Glutamatergic neuron (in vitro differentiated cells): ENCODE measurements around the gene HOXC12. TPM values are rescaled to one million over a fixed set of nuclear protein-coding genes. Genes with fewer than 3 reads are reported as not detected.

ENCODE experiments used
- DNase-seq: peaks from one replicate; pipeline ENCODE4 v3.0.0; 2022
- H3K27ac Mint-ChIP-seq: one replicate; pipeline ENCODE4 v1.8.0; 2020; ENCODE audit warnings: mild to moderate bottlenecking, mixed read lengths, inconsistent platforms; ENCODE audit not compliant: unreplicated experiment
- H3K27me3 Mint-ChIP-seq: one replicate; pipeline ENCODE4 v1.8.0; 2020; ENCODE audit warnings: mild to moderate bottlenecking, moderate library complexity, mixed read lengths, inconsistent platforms; ENCODE audit not compliant: unreplicated experiment
- H3K36me3 Mint-ChIP-seq: one replicate; pipeline ENCODE4 v1.8.0; 2020; ENCODE audit warnings: mild to moderate bottlenecking, mixed read lengths, inconsistent platforms; ENCODE audit not compliant: unreplicated experiment
- H3K4me1 Mint-ChIP-seq: one replicate; pipeline ENCODE4 v1.8.0; 2020; ENCODE audit warnings: mild to moderate bottlenecking, low read depth, mixed read lengths, inconsistent platforms; ENCODE audit not compliant: unreplicated experiment
- H3K4me3 Mint-ChIP-seq: one replicate; pipeline ENCODE4 v1.8.0; 2020; ENCODE audit warnings: mild to moderate bottlenecking, mixed read lengths, inconsistent platforms; ENCODE audit not compliant: unreplicated experiment
- H3K9me3 Mint-ChIP-seq: one replicate; pipeline ENCODE4 v1.8.0; 2020; ENCODE audit warnings: mild to moderate bottlenecking, moderate library complexity, mixed read lengths, inconsistent platforms; ENCODE audit not compliant: unreplicated experiment
- CTCF ChIP-seq: fragments of 200-600 bp; sonication (generic); IDR thresholded peaks from one replicate; pipeline ENCODE4 v1.5.0; 2021; ENCODE audit not compliant: partially characterized antibody, unreplicated experiment
- total RNA-seq: library from RNA; stranded (reverse); fragmentation: NEBNext Ultra II Directional; extraction: Animal tissue kit (Norgen Biotek cat#: 25700); gene quantifications from one replicate; pipeline ENCODE4 v1.2.1, GENCODE V29; 2021; ENCODE audit not compliant: unreplicated experiment

Gene HOXC12
- total RNA-seq, 1 donor from 2014 or later, result not detected

GRCh38 chr12:54001283-54002187 is 46.8 kb downstream of the HOXC12 start:
- no peak for DNase-seq
- H3K4me1 Mint-ChIP-seq, result no peaks in the 10 kb centered on the region
- peaks cover 10% of the 10 kb centered on the region for H3K9me3 Mint-ChIP-seq
- no peak for TF ChIP-seq CTCF
- H3K4me3 Mint-ChIP-seq, result no peak overlapping the region
- H3K36me3 Mint-ChIP-seq, result no peaks in the 10 kb centered on the region
- H3K27ac Mint-ChIP-seq, result no peak overlapping the region
- peaks cover 60% of the 10 kb centered on the region for H3K27me3 Mint-ChIP-seq

- Mint-ChIP-seq H3K36me3 (no peaks in the 10 kb centered on the region), H3K27ac (no peak overlapping the region), H3K4me3 (no peak overlapping the region), H3K4me1 (no peaks in the 10 kb centered on the region), H3K27me3 (peaks cover 56% of the 10 kb centered on the region), H3K9me3 (peaks cover 10% of the 10 kb centered on the region)
- DNase-seq, result no peak
- no peak for TF ChIP-seq CTCF
These were observed 47.7 kb downstream of the HOXC12 start for GRCh38 chr12:54002278-54002914.

- Mint-ChIP-seq H3K36me3 (no peaks in the 10 kb centered on the region), H3K4me3 (no peak overlapping the region), H3K9me3 (peaks cover 7% of the 10 kb centered on the region), H3K27ac (no peak overlapping the region), H3K4me1 (no peaks in the 10 kb centered on the region), H3K27me3 (peaks cover 55% of the 10 kb centered on the region)
- TF ChIP-seq CTCF, result no peak
- no peak for DNase-seq
These were observed 48.2 kb downstream of the HOXC12 start for GRCh38 chr12:54002915-54003389.

GRCh38 chr12:54003625-54004024 is 48.9 kb downstream of the HOXC12 start:
- H3K4me1 Mint-ChIP-seq, result no peaks in the 10 kb centered on the region

More at GRCh38 chr12:54003625-54004024, 48.9 kb downstream of the HOXC12 start:
- Mint-ChIP-seq H3K4me3 (no peak overlapping the region), H3K27ac (no peak overlapping the region), H3K9me3 (peaks cover 6% of the 10 kb centered on the region), H3K36me3 (no peaks in the 10 kb centered on the region), H3K27me3 (peaks cover 48% of the 10 kb centered on the region)
- TF ChIP-seq CTCF, result no peak
- DNase-seq, result no peak
